Loucy (cell line): ENCODE results near the gene DCTN2.

ENCODE experiments used
- H2AFZ ChIP-seq: fragments of 200-600 bp; sonication (generic); 2 replicates; pipeline ENCODE4 v1.6.0; 2016; ENCODE audit warnings: antibody characterized with exemption, mild to moderate bottlenecking, low read length, moderate library complexity
- H3F3A ChIP-seq: fragments of 200-600 bp; 2 replicates; pipeline ENCODE4 v1.6.0; 2016; ENCODE audit warnings: antibody characterized with exemption, low read depth, mild to moderate bottlenecking
- H3K27me3 ChIP-seq: fragments of 200-600 bp; sonication (generic); 2 replicates; pipeline ENCODE4 v1.6.1; 2014; ENCODE audit warnings: low read length, mild to moderate bottlenecking; ENCODE audit not compliant: insufficient read depth, poor library complexity, severe bottlenecking
- H3K36me3 ChIP-seq: fragments of 200-600 bp; sonication (generic); 2 replicates; pipeline ENCODE4 v1.6.1; 2016; ENCODE audit warnings: low read length; ENCODE audit not compliant: insufficient read depth
- H3K4me1 ChIP-seq: fragments of 200-600 bp; sonication (generic); 2 replicates; pipeline ENCODE4 v1.5.1; 2014; ENCODE audit warnings: low read length, mild to moderate bottlenecking; ENCODE audit not compliant: insufficient read depth, poor library complexity, severe bottlenecking
- H3K4me2 ChIP-seq: fragments of 200-600 bp; sonication (generic); 2 replicates; pipeline ENCODE4 v1.6.0; 2014; ENCODE audit warnings: antibody characterized with exemption, low read length, low read depth, mild to moderate bottlenecking; ENCODE audit not compliant: poor library complexity, severe bottlenecking
- H3K4me3 ChIP-seq: fragments of 200-600 bp; sonication (generic); 2 replicates; pipeline ENCODE4 v1.5.1; 2014; ENCODE audit warnings: low read length, mild to moderate bottlenecking, mixed read lengths; ENCODE audit not compliant: poor library complexity, severe bottlenecking
- H3K79me2 ChIP-seq: fragments of 200-600 bp; sonication (generic); 2 replicates; pipeline ENCODE4 v1.6.1; 2014; ENCODE audit warnings: low read length; ENCODE audit not compliant: insufficient read depth
- H3K9ac ChIP-seq: fragments of 200-600 bp; sonication (generic); 2 replicates; pipeline ENCODE4 v1.6.0; 2014; ENCODE audit warnings: mild to moderate bottlenecking, low read depth, low read length, moderate library complexity; ENCODE audit not compliant: poor library complexity, severe bottlenecking
- H3K9me2 ChIP-seq: fragments of 200-600 bp; sonication (generic); replicated peaks from 2 replicates; pipeline ENCODE4 v1.6.1; 2016; ENCODE audit warnings: low read depth, low read length, mixed read lengths
- H3K9me3 ChIP-seq: fragments of 200-600 bp; sonication (generic); 2 replicates; pipeline ENCODE4 v1.6.1; 2014; ENCODE audit warnings: mild to moderate bottlenecking, antibody characterized with exemption, low read length, low read depth; ENCODE audit not compliant: insufficient read depth
- H4K20me1 ChIP-seq: fragments of 200-600 bp; sonication (generic); 2 replicates; pipeline ENCODE4 v1.6.0; 2014; ENCODE audit warnings: antibody characterized with exemption, low read length, mild to moderate bottlenecking; ENCODE audit not compliant: insufficient read depth, poor library complexity, severe bottlenecking
- EZH2phosphoT487 ChIP-seq: fragments of 200-600 bp; IDR thresholded peaks from 2 replicates; pipeline ENCODE4 v1.6.1; 2018; ENCODE audit warnings: antibody characterized with exemption, mild to moderate bottlenecking, moderate library complexity, borderline replicate concordance
- TF ChIP-seq, protein P1 (sequence below): fragments of 200-600 bp; sonication (generic); conservative IDR thresholded peaks from 2 replicates; pipeline ENCODE4 v1.5.1; 2014; ENCODE audit warnings: mild to moderate bottlenecking, antibody characterized with exemption, low read length

Gene DCTN2

DNA sequence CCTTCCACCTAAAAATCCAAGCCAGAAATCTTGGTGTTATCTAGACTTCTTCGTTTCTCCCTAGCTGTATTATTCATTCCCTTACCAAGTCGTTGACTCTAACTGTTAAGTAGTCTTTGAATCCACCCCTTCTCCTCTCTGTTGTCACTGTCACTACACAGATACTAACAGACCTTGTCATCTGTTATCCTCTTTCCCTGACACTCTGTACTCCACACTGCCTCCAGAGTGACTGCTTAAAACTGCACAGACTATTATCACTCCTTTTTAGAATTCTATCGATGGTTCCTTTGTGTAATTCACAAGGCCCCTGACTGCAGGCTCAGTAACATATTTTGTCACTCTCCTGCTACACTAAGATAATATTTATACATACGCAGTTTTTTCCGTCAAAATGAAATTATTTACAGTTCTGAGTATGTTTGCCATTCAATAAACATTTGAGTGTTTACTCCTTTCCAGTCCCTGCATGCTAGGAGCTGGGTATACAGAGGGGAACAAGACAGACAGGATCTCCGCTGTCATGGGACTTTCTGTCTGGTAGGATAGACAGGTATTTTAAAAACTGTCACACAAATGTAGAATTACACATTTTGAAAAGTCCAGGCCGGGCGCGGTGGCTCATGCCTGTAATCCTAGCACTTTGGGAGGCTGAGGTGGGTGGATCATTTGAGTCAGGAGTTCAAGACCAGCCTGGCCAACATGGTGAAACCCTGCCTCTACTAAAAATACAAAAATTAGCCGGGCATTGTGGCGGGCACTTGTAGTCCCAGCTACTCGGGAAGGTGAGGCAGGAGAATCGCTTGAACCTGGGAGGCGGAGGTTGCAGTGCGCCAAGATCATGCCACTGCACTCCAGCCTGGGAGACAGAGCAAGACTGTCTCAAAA is 55.4 kb downstream of the DCTN2 start:
- no peak overlapping the region for H3K4me2 ChIP-seq
- no peak overlapping the region for H3K4me3 ChIP-seq
- TF ChIP-seq, protein P1, sequence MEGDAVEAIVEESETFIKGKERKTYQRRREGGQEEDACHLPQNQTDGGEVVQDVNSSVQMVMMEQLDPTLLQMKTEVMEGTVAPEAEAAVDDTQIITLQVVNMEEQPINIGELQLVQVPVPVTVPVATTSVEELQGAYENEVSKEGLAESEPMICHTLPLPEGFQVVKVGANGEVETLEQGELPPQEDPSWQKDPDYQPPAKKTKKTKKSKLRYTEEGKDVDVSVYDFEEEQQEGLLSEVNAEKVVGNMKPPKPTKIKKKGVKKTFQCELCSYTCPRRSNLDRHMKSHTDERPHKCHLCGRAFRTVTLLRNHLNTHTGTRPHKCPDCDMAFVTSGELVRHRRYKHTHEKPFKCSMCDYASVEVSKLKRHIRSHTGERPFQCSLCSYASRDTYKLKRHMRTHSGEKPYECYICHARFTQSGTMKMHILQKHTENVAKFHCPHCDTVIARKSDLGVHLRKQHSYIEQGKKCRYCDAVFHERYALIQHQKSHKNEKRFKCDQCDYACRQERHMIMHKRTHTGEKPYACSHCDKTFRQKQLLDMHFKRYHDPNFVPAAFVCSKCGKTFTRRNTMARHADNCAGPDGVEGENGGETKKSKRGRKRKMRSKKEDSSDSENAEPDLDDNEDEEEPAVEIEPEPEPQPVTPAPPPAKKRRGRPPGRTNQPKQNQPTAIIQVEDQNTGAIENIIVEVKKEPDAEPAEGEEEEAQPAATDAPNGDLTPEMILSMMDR, result peak; percentile 57
- no peak for TF ChIP-seq EZH2phosphoT487
- no peak overlapping the region for H3K9ac ChIP-seq
- peaks cover 29% of the 10 kb centered on the region for H4K20me1 ChIP-seq
- peaks cover 32% of the 10 kb centered on the region for H3K79me2 ChIP-seq
- H3K36me3 ChIP-seq, result peaks cover 30% of the 10 kb centered on the region; the same call in 1 of the 2 replicates
- H3F3A ChIP-seq, result no peaks in the 10 kb centered on the region
- H3K9me2 ChIP-seq, result no peaks in the 10 kb centered on the region
- no peaks in the 10 kb centered on the region for H3K9me3 ChIP-seq
- H3K4me1 ChIP-seq, result peaks cover 19% of the 10 kb centered on the region
- H3K27me3 ChIP-seq, result no peaks in the 10 kb centered on the region
- H2AFZ ChIP-seq, result no peak overlapping the region

DNA sequence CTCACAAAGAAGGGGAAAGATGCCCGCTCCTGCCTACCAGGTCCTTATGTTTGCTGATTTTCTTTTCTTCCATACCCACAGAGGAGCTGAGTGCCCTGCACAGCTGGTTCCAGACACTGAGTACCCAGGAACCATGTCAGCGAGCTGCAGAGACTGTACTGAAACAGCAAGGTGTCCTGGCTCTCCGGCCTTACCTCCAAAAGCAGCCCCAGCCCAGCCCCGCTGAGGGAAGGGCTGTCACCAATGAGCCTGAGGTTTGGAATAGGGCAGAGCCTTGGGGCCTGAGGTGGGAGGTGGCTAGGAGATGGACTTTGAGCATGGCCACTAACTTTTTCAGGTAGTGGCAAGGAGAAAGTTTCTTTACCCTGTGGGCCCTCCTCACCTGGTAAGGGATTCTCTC is 56.9 kb downstream of the DCTN2 start:
- H3K4me3 ChIP-seq, result peak overlapping the region; percentile 90
- H3K9me3 ChIP-seq, result no peaks in the 10 kb centered on the region
- TF ChIP-seq EZH2phosphoT487, result no peak
- no peaks in the 10 kb centered on the region for H3K27me3 ChIP-seq
- no peak overlapping the region for H2AFZ ChIP-seq
- H3K4me1 ChIP-seq, result peaks cover 19% of the 10 kb centered on the region
- H3K4me2 ChIP-seq, result peak overlapping the region; percentile 91
- no peaks in the 10 kb centered on the region for H3F3A ChIP-seq
- H3K9ac ChIP-seq, result no peak overlapping the region
- H3K9me2 ChIP-seq, result no peaks in the 10 kb centered on the region
- peaks cover 32% of the 10 kb centered on the region for H3K79me2 ChIP-seq
- peaks cover 29% of the 10 kb centered on the region for H4K20me1 ChIP-seq
- peaks cover 22% of the 10 kb centered on the region; the same call in 1 of the 2 replicates for H3K36me3 ChIP-seq

DNA sequence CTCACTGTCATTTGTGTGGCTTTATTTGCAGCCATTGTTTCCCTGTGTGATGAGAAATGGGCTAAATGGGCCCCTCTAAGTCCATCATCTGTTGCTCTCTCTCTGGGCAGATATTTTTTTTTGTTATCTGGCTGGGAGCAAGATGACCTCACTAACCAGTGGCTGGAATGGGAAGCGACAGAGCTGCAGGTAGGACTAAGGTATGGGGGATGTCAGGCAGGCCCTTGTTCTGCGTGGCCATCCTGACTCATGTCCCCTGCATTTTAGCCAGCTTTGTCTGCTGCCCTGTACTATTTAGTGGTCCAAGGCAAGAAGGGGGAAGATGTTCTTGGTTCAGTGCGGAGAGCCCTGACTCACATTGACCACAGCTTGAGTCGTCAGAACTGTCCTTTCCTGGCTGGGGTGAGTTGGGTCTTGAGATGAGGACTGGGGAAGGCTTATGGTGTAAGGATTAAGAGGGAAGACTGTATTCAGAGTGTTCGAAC is 57.8 kb downstream of the DCTN2 start:
- no peak for TF ChIP-seq EZH2phosphoT487
- TF ChIP-seq, protein P1, result no peak
- Histone ChIP-seq H3K4me3 (peak overlapping the region; percentile 90), H3K36me3 (peaks cover 22% of the 10 kb centered on the region; the same call in 1 of the 2 replicates), H3K9me3 (no peaks in the 10 kb centered on the region), H3K9ac (peak overlapping the region; percentile 97), H4K20me1 (peaks cover 29% of the 10 kb centered on the region), H3K79me2 (peaks cover 32% of the 10 kb centered on the region), H3F3A (no peaks in the 10 kb centered on the region), H3K9me2 (no peaks in the 10 kb centered on the region), H2AFZ (no peak overlapping the region), H3K27me3 (no peaks in the 10 kb centered on the region), H3K4me2 (peak overlapping the region; percentile 91), H3K4me1 (peaks cover 19% of the 10 kb centered on the region)
